ENCODE data around the gene ASB8. TPM values are rescaled to one million over a fixed set of nuclear protein-coding genes. Genes with fewer than 3 reads are reported as not detected.

ASB8 gene
- total RNA-seq, 1 donor from 2014 or later, result 24.8 TPM

DNA sequence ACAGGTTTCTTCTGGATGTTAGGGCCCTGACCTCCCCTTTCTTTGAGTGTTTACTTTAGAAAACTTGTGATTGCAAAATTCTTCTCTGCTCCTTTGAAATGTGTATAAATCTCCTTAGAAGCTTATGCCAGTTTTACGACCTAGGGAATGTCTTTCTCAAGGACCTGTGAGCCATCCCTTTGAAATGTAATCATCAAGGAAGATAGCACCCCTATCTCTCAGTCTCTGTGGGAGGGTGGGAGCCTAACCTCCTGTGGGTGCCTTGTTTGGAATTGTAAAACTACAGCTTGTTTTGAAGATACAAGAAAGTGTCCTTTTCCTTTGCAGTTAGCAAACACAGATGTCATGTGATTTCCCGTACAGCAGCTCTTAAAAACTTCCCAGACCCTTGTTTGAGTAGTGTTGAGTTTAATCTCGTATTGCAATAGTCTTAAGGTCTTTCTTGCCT, 42.5 kb upstream of the ASB8 start:
- Mint-ChIP-seq H3K4me3 (peak overlapping the region; percentile 68), H3K27me3 (ENCODE audit: low read depth) (no peaks in the 10 kb centered on the region), H3K27ac (peak overlapping the region; percentile 88), H3K36me3 (peaks cover 35% of the 10 kb centered on the region), H3K9me3 (peaks cover 36% of the 10 kb centered on the region), H3K4me1 (peaks cover 46% of the 10 kb centered on the region)
- TF ChIP-seq, protein P1, sequence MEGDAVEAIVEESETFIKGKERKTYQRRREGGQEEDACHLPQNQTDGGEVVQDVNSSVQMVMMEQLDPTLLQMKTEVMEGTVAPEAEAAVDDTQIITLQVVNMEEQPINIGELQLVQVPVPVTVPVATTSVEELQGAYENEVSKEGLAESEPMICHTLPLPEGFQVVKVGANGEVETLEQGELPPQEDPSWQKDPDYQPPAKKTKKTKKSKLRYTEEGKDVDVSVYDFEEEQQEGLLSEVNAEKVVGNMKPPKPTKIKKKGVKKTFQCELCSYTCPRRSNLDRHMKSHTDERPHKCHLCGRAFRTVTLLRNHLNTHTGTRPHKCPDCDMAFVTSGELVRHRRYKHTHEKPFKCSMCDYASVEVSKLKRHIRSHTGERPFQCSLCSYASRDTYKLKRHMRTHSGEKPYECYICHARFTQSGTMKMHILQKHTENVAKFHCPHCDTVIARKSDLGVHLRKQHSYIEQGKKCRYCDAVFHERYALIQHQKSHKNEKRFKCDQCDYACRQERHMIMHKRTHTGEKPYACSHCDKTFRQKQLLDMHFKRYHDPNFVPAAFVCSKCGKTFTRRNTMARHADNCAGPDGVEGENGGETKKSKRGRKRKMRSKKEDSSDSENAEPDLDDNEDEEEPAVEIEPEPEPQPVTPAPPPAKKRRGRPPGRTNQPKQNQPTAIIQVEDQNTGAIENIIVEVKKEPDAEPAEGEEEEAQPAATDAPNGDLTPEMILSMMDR (IDR thresholded peaks at IDR 0.05; ENCODE audit: unreplicated experiment), result no peak
- no peak for DNase-seq (ENCODE audit: low spot score in 2 of 2, unreplicated experiment in 2 of 2)

DNA sequence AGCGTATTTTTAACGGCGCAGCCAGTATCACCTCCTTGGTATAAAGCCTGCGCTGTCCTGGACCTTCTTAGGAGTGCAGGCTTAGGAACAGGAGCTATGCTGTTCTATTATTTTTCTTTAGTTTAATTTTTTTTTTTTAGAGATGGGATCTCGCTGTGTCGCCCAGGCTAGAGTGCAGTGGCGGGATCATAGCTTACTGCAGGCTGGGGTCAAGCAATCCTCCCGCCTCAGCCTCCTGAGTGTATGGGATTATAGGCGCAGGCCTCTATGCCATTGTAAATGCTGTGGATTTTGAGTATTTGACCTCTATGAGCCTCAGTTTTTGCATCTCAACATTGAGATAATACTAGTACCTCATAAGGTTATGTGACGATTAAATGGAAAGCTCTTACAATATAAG, 41.7 kb upstream of the ASB8 start:
- H3K4me1 Mint-ChIP-seq, result peaks cover 54% of the 10 kb centered on the region
- DNase-seq (ENCODE audit: low spot score in 2 of 2, unreplicated experiment in 2 of 2), result no peak
- peak overlapping the region; percentile 88 for H3K27ac Mint-ChIP-seq
- TF ChIP-seq, protein P1 (IDR thresholded peaks at IDR 0.05; ENCODE audit: unreplicated experiment), result no peak
- H3K27me3 Mint-ChIP-seq (ENCODE audit: low read depth), result no peaks in the 10 kb centered on the region
- peak overlapping the region; percentile 68 for H3K4me3 Mint-ChIP-seq
- H3K36me3 Mint-ChIP-seq, result peaks cover 28% of the 10 kb centered on the region
- H3K9me3 Mint-ChIP-seq, result peaks cover 29% of the 10 kb centered on the region

DNA sequence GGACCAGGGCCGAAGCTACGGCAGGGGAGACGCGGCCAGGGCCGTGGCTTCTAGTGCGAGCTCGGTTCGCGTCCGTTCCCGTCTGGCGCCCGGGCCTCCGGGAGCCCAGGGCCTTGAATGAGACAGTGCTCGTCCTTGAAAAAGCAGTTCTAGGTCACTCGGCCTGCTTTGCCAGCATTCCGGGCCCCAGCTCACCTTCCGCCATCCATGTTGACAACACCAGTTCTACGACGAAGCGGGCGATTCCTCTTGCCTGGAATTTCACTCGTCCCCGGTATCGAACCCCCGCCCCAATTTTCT, 41.3 kb upstream of the ASB8 start:
- peaks cover 58% of the 10 kb centered on the region for H3K4me1 Mint-ChIP-seq
- TF ChIP-seq, protein P1 (IDR thresholded peaks at IDR 0.05; ENCODE audit: unreplicated experiment), result no peak
- peak in 1 of 2 experiments; percentile 47 for DNase-seq (ENCODE audit: low spot score in 2 of 2, unreplicated experiment in 2 of 2)

DNA sequence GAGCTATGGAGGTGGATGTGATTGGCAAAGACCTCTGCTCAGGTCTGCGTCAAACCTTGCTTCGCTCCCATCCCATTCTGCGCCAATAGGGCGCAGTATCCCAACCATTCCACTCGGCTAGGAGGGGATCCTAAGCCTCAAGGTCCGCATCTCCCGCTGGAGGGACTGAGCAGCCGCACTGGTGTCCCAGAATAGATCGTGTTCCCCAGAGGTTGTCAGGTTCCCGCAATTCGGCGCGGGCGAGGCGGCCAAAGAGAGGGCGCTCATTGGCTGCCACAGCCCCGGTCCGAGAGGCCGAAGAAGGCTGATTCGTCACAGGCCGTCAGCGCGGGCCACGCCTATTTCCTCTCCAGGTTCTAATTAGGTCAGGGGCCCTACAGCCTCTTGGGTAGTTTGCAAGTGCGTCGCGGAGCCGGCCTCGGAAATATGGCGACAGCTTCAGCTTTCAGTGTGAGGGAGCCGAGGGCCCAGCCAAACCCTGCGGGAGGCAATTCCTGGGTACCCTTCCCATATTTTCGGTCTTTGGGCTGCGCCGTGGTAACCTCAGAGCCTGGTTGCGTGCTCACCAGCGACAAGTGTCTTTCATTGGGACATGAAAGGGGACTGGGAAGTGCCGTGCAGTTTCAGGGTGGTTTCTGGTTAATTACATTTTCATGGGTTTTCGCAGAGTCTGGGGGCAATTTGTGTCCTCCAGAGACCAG, 40.8 kb upstream of the ASB8 start:
- TF ChIP-seq, protein P1 (IDR thresholded peaks at IDR 0.05; ENCODE audit: unreplicated experiment), result peak; percentile 3

More for the DNA sequence above, 41.3 kb upstream of the ASB8 start:
- Mint-ChIP-seq H3K27me3 (ENCODE audit: low read depth) (no peaks in the 10 kb centered on the region), H3K4me3 (peak overlapping the region; percentile 68), H3K9me3 (peaks cover 25% of the 10 kb centered on the region), H3K27ac (peak overlapping the region; percentile 88), H3K36me3 (peaks cover 24% of the 10 kb centered on the region)

DNA sequence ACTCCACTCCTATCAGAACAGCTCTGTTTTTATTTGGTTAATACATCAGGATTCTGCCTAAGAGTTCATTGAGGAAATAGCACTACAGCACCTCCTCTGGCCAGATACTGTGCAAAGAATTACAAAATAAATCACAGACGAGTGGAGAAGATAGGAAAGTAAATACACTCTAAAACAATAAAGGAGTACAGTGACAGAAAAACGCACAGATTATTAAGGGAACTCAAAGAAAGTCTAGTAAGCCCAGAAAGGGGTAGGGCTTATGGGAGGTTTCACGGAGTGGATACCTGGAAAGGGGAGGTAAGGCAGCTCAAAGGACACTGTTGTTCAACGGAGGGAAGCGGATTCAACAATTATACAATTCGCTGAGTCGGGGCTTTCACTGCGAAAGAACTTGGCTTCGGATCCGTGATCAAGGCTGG, 40.2 kb upstream of the ASB8 start:
- Mint-ChIP-seq H3K4me1 (peaks cover 67% of the 10 kb centered on the region), H3K4me3 (peak overlapping the region; percentile 68), H3K27ac (peak overlapping the region; percentile 88), H3K36me3 (peaks cover 16% of the 10 kb centered on the region), H3K27me3 (ENCODE audit: low read depth) (no peaks in the 10 kb centered on the region), H3K9me3 (peaks cover 15% of the 10 kb centered on the region)
- no peak for DNase-seq (ENCODE audit: low spot score in 2 of 2, unreplicated experiment in 2 of 2)
- TF ChIP-seq, protein P1 (IDR thresholded peaks at IDR 0.05; ENCODE audit: unreplicated experiment), result peak; percentile 13

More for the DNA sequence above, 40.8 kb upstream of the ASB8 start:
- H3K36me3 Mint-ChIP-seq, result peaks cover 21% of the 10 kb centered on the region
- H3K4me1 Mint-ChIP-seq, result peaks cover 63% of the 10 kb centered on the region
- H3K27ac Mint-ChIP-seq, result peak overlapping the region; percentile 88
- H3K4me3 Mint-ChIP-seq, result peak overlapping the region; percentile 68
- DNase-seq (ENCODE audit: low spot score in 2 of 2, unreplicated experiment in 2 of 2), result peak; percentile 62 to 83
- no peaks in the 10 kb centered on the region for H3K27me3 Mint-ChIP-seq (ENCODE audit: low read depth)
- H3K9me3 Mint-ChIP-seq, result peaks cover 20% of the 10 kb centered on the region

All from mesothelial cell of epicardium (in vitro differentiated cells).